Mesodermal cell (in vitro differentiated cells): Measurements from ENCODE around the gene SCN1B.
"Not testable (repeated sequence)": the region's sequence is repeated elsewhere in the genome, so short reads cannot be mapped to it uniquely, and the experiment has no call there.

ENCODE experiments used
- H3K27ac ChIP-seq: 2 replicates; pipeline ENCODE4 v1.7.0; 2013; ENCODE audit warnings: mild to moderate bottlenecking, low read depth, low read length, moderate library complexity; ENCODE audit not compliant: severe bottlenecking
- H3K36me3 ChIP-seq: 2 replicates; pipeline ENCODE4 v1.7.1; 2013; ENCODE audit warnings: mild to moderate bottlenecking, low read length, moderate library complexity; ENCODE audit not compliant: control insufficient read depth, insufficient read depth
- H3K4me1 ChIP-seq: one replicate; pipeline ENCODE4 v1.7.1; 2013; ENCODE audit warnings: mild to moderate bottlenecking, low read length; ENCODE audit not compliant: insufficient read depth, control insufficient read depth, poor library complexity, severe bottlenecking
- H3K4me3 ChIP-seq: 2 replicates; pipeline ENCODE4 v1.7.0; 2013; ENCODE audit warnings: low read length, control low read depth, mild to moderate bottlenecking; ENCODE audit not compliant: insufficient read depth, poor library complexity, severe bottlenecking; ENCODE audit errors: extremely low read depth
- H3K9me3 ChIP-seq: 2 replicates; pipeline ENCODE4 v1.7.1; 2013; ENCODE audit warnings: mild to moderate bottlenecking, low read length, moderate library complexity; ENCODE audit not compliant: control insufficient read depth
- WGBS, 2 experiments: methylation state at CpG; one replicate each; pipeline ENCODE4 v1.1.5; 2013; ENCODE audit warnings: missing lambda C conversion rate in 2 of 2; ENCODE audit not compliant: insufficient coverage in 2 of 2; 5-methylcytosine and 5-hydroxymethylcytosine counted together

The SCN1B gene

DNA sequence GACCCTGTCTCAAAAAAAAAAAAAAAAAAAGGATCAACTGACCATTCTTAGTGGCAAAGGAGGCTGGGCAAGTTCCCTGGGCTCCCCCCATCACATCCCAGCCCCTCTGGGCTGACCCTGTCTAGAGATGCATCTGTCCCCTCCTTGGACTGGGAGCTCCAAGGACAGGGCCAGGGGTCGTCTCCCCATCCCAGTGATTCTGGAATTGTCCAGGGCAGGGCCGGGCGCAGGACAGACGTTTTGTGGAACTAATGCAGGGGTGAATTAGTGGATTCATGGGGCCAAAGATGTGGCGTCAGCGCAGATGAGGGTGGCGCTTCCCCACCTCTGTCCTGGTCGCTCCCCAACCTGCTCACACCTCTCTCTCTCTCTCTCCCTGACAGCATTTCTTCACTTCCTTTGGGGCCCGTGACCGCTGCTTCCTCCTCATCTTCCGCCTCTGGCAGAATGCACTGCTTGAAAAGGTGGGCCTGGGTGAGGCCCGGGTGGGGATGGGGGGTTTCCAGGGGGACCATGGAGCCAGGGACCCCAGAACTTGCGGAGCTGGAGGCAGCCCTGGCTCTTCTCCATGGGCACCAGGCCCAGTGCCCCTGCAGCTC, 19.1 kb upstream of the SCN1B start:
- H3K4me3 ChIP-seq, result no peak overlapping the region
- no peaks in the 10 kb centered on the region for H3K9me3 ChIP-seq
- no peak overlapping the region for H3K27ac ChIP-seq
- 95 to 97% methylated on average over 8 to 9 of the region's 13 CpGs for WGBS, 2 experiments
- H3K36me3 ChIP-seq, result peaks cover 87% of the 10 kb centered on the region
- H3K4me1 ChIP-seq, result no peaks in the 10 kb centered on the region

DNA sequence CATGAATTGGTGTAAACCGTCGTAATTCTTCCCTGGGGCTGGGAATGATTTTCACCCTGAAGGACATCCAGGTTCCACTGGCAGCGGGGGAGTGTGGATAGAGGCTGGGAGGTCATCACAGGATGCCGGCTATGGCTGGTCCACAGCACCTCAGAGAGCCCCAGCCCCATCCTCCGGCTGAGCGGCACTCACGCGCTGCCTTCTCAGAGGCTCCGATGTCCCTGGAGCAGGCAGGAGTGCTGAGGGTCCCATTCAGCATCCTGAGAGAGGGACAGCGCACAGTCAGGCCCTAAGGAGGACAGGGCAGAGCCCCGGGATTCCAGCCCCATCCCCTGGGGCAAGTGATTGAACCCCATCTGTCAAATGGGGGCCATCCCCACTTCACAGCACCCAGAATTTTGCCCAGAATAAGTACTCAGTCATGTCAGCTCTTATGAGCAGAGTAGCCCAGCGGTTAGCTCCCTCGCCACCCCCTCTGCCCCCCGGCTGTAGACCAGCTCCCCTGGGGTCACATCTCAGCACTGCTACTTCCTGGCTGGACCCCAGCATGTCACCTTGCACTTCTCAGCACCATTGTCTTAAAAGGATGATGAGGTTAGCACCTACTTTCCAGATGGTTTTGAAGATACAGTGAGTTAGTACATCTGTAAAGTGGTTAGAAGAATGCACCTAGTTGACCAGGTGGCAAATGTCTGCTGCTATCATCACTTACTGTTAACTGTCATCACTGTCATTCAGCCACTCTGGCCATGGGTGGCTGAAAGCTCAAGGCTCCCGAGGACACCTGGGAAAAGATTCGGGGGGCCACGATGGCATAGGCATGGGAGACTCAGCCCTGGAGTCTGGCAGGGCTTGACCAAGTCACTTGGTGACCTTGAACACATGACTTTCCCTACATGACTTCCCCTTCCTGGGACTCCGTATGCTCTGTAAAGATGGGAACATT, 18.3 kb upstream of the SCN1B start:
- no peaks in the 10 kb centered on the region for H3K4me1 ChIP-seq
- 95 to 99% methylated on average over 18 of the region's 18 CpGs for WGBS, 2 experiments
- H3K9me3 ChIP-seq, result no peaks in the 10 kb centered on the region
- H3K27ac ChIP-seq, result no peak overlapping the region
- H3K36me3 ChIP-seq, result peaks cover 85% of the 10 kb centered on the region
- no peak overlapping the region for H3K4me3 ChIP-seq

DNA sequence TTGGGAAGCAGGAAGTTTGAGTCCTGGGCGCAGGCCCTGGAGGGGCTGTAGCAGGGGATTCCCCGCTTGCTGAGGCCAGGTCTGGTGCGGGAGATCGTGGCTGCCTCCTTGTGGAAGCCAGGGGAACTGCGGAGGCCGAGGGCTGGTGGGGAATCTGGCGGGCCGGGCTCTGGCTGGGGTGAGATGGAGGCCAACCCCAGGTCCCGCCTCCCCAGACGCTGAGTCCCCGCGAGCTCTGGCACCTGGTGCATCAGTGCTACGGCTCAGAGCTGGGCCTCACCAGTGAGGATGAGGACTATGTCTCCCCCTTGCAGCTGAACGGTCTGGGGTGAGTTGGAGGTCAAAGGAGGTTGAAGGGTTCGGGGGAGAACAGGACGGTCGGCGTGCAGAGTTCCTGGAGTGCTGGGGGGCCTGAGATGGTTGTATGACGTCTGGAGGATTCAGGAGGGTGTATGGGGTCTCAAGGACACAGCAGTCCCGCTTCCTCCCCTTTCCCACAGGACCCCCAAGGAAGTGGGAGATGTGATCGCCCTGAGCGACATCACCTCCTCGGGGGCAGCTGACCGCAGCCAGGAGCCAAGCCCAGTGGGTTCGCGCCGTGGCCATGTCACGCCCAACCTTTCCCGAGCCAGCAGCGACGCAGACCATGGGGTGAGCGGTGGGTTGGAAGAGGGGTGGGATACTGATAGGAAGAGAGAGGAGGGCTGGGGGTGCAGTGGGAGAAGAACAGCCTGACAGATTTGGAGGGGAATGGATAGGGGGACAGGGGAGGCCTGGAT, 17.0 kb upstream of the SCN1B start:
- no peaks in the 10 kb centered on the region for H3K9me3 ChIP-seq
- 72 to 86% methylated on average over 19 to 24 of the region's 32 CpGs for WGBS, 2 experiments
- H3K4me3 ChIP-seq, result no peak overlapping the region
- no peak overlapping the region for H3K27ac ChIP-seq
- H3K36me3 ChIP-seq, result peaks cover 89% of the 10 kb centered on the region
- no peaks in the 10 kb centered on the region for H3K4me1 ChIP-seq

GRCh38 chr19:35013820-35014754, 16.2 kb upstream of the SCN1B start:
- 95 to 96% methylated on average over 21 to 22 of the region's 23 CpGs for WGBS, 2 experiments
- Histone ChIP-seq H3K27ac (no peak overlapping the region), H3K9me3 (no peaks in the 10 kb centered on the region), H3K4me1 (no peaks in the 10 kb centered on the region), H3K4me3 (no peak overlapping the region), H3K36me3 (peaks cover 89% of the 10 kb centered on the region)

GRCh38 chr19:35014774-35015173, 15.5 kb upstream of the SCN1B start:
- not testable (repeated sequence) for H3K27ac ChIP-seq, H3K9me3 ChIP-seq, H3K4me1 ChIP-seq, H3K4me3 ChIP-seq
- WGBS, 2 experiments, result 94 to 100% methylated on average over 3 of the region's 4 CpGs
- H3K36me3 ChIP-seq, result peaks cover 89% of the 10 kb centered on the region

DNA sequence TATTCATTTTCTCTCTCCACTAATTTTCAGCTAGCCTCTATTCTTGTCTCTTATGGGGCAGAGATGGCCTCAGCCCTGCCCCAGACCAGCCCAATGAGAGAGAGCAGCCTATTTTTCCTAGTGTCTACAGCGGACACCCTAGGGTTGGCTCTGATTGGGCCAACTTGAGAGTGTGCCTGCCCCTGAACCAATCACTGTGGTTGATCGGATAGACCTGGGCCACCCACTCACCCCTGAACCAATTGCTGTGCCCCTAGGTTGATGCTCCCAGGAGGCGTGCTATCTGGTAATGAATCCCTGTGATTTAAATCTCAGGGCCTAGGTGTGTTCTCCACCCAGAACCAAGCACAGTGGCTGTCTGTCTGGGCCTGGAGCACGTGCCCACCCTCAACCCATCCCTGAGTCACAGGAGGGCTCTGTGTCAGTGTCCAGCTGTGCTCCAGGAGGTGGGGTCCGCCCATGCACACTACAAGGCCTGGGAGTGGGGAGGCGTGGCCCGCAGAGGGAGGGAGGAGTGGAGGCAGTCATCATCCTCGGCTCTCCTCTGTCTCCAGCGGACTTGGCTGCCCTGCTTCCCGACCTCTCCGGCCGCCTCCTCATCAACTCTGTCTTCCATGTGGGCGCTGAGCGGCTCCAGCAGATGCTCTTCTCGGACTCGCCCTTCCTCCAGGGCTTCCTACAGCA, 14.9 kb upstream of the SCN1B start:
- WGBS, 2 experiments, result 84 to 88% methylated on average over 9 of the region's 16 CpGs
- Histone ChIP-seq H3K9me3 (no peaks in the 10 kb centered on the region), H3K4me1 (no peaks in the 10 kb centered on the region), H3K27ac (no peak overlapping the region), H3K36me3 (peaks cover 87% of the 10 kb centered on the region), H3K4me3 (no peak overlapping the region)

GRCh38 chr19:35015954-35016351, 14.3 kb upstream of the SCN1B start:
- no peak overlapping the region for H3K27ac ChIP-seq
- H3K36me3 ChIP-seq, result peaks cover 86% of the 10 kb centered on the region
- no peaks in the 10 kb centered on the region for H3K9me3 ChIP-seq
- no peak overlapping the region for H3K4me3 ChIP-seq
- H3K4me1 ChIP-seq, result no peaks in the 10 kb centered on the region
- 94 to 100% methylated on average over 2 to 3 of the region's 6 CpGs for WGBS, 2 experiments

DNA sequence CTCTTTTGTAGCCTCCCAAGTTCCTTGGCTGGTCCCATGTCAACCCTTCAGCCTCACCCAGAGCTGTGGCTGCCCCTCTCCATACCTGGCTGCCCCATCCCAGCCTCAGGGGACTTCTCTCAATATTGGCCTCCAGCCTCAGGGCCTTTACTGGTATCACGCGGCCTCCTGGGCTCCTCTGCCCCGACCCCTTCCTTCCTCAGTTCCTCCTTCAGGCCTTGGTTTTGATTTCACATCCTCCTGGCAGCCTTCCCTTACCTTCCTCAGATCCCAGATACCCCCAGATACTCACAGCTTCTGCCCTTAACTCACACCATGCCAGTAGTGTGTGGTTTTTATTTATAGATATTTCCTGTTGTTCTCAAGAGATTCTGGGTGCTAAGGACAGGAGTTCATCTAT, 12.8 kb upstream of the SCN1B start:
- peaks cover 84% of the 10 kb centered on the region for H3K36me3 ChIP-seq
- WGBS, 2 experiments, result 93 to 97% methylated on average over 3 of the region's 3 CpGs

GRCh38 chr19:35018379-35018778, 11.9 kb upstream of the SCN1B start:
- H3K36me3 ChIP-seq, result peaks cover 90% of the 10 kb centered on the region
- H3K4me3 ChIP-seq, result no peak overlapping the region
- no peaks in the 10 kb centered on the region for H3K9me3 ChIP-seq
- no peak overlapping the region for H3K27ac ChIP-seq
- WGBS, 2 experiments, result 100% methylated on average over 1 to 2 of the region's 4 CpGs
- H3K4me1 ChIP-seq, result no peaks in the 10 kb centered on the region

More for the DNA sequence above, 12.8 kb upstream of the SCN1B start:
- Histone ChIP-seq H3K9me3 (no peaks in the 10 kb centered on the region), H3K4me3 (no peak overlapping the region), H3K4me1 (no peaks in the 10 kb centered on the region), H3K27ac (no peak overlapping the region)
